Measurements from ENCODE around the gene EDRF1. TPM values are rescaled to one million over a fixed set of nuclear protein-coding genes. Genes with fewer than 3 reads are reported as not detected.

Gene EDRF1
- total RNA-seq, 1 donor from 2014 or later = 45.9 TPM

DNA sequence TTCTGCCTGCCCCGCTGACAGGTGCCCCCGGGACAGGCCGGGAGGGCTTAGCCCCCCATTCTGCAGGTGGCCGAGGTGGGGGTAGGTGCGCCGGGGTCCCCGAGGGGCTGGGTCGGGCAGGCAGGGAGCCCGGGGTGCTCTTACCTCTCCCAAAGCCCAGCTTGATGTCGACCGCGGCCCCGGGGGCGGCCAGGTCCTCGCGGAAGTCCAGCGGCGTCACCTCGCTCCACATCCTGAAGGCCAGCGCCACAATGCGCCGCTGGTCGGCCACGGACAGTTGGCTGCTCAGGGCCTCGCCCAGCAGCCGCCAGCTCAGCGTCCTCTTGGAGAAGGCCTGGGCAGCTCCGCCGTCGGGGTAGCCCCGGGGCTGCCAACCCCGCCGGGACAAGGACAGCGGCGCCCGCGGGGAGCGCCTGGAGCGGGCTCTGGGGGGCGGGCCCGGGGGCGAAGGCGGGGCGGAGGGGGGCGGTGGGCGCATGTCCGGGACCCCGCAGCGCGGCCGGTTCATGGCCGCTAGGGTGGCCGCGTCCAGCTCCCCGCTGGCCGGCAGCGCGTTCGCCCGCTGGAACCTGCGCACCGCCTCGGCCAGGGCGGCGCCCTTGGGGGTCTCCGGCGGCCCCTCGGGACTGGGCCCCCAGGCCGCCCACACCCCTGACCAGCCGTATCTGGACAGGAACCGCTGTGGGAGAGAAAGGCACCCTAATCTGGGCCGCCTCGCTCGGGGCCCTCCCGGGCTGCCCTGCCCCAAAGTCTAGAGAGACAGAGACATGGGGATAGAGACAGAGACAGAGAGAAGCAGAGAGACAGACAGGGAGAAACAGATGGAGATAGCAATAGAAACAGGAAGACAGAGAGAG, 54.4 kb downstream of the EDRF1 start:
- peaks cover 6% of the 10 kb centered on the region for H3K36me3 Mint-ChIP-seq
- no peak overlapping the region for H3K27ac Mint-ChIP-seq
- H3K4me3 Mint-ChIP-seq = no peak overlapping the region
- H3K27me3 Mint-ChIP-seq (ENCODE audit: low read depth) = no peaks in the 10 kb centered on the region
- no peak for DNase-seq (ENCODE audit: low spot score in 2 of 2, unreplicated experiment in 2 of 2)
- peaks cover 1% of the 10 kb centered on the region for H3K9me3 Mint-ChIP-seq
- H3K4me1 Mint-ChIP-seq = peaks cover under 1% of the 10 kb centered on the region
- TF ChIP-seq, protein P1, sequence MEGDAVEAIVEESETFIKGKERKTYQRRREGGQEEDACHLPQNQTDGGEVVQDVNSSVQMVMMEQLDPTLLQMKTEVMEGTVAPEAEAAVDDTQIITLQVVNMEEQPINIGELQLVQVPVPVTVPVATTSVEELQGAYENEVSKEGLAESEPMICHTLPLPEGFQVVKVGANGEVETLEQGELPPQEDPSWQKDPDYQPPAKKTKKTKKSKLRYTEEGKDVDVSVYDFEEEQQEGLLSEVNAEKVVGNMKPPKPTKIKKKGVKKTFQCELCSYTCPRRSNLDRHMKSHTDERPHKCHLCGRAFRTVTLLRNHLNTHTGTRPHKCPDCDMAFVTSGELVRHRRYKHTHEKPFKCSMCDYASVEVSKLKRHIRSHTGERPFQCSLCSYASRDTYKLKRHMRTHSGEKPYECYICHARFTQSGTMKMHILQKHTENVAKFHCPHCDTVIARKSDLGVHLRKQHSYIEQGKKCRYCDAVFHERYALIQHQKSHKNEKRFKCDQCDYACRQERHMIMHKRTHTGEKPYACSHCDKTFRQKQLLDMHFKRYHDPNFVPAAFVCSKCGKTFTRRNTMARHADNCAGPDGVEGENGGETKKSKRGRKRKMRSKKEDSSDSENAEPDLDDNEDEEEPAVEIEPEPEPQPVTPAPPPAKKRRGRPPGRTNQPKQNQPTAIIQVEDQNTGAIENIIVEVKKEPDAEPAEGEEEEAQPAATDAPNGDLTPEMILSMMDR (IDR thresholded peaks at IDR 0.05; ENCODE audit: unreplicated experiment) = no peak

DNA sequence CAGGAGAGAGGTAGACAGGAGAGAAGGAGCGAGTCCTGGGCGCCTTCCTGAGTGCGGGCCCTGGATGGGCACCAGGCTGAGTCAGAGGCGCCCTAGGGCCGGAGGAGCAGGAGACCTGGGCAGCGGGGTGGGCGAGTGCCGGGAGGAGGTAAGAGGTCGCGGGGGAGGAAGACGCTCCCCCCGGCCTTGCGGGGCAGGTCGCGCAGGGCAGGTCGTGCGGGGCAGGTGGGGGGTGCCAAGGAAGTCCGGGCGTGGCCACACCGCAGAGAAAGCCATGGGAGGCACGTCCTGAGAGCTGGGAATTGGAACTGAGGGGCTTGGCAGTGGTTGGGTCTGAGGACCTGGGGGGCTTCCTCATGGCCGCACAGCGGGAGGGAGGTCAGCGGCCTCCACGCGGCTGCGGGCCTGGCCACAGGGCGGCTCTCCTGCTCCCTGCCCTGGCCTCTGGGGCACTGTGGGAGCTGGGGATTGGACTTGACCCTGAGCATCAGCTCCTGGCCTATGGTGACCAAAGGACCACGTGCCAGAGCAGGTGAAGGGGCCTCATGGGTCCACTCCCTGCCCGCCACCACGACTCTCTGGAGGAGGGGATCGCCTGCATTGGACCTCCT, 55.2 kb downstream of the EDRF1 start:
- Mint-ChIP-seq H3K36me3 (peaks cover under 1% of the 10 kb centered on the region), H3K27ac (no peak overlapping the region)
- TF ChIP-seq, protein P1 (IDR thresholded peaks at IDR 0.05; ENCODE audit: unreplicated experiment) = no peak

DNA sequence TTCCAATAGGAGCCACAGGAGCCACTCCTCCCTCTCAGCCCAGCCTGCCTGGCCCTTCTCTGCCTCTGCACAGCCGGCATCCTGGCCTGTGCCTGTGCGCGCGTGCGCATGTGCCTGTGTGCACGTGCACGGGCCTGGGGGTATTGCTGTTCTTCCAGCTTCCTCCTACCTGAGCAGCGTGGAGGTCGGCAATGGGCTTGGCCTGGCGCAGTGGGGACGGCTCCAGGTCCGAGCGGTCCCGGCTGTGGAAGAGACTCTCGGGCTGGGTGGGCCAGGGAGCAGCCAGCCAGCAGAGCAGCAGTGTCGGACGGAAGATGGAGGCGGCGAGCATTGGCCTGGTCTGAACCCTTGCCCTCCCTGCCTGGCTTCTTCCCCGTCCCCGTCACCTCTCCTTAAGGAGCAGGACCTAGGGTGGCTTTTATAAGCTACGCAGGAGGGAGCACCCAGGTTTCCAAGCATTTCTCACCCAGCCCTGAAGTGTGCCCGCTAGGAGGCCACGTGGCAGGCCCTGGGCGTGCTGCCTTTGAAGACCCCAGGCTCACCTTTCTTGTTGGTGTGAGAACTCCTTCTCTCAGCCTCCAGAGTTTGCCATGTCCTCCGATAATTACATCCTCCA, 56.1 kb downstream of the EDRF1 start, which contains the start of gene MMP21:
TSS of gene MMP21 (minus strand) at position 331 of the 616 bp plus-strand sequence. CDS start at position 331, 0 bp downstream.
- Mint-ChIP-seq H3K36me3 (no peaks in the 10 kb centered on the region), H3K9me3 (peaks cover 9% of the 10 kb centered on the region), H3K4me3 (no peak within 1 kb of the TSS), H3K4me1 (no peaks in the 10 kb centered on the region), H3K27me3 (ENCODE audit: low read depth) (no peaks in the 10 kb centered on the region), H3K27ac (no peak within 1 kb of the TSS)
- DNase-seq (ENCODE audit: low spot score in 2 of 2, unreplicated experiment in 2 of 2) = no peak
- TF ChIP-seq, protein P1 (IDR thresholded peaks at IDR 0.05; ENCODE audit: unreplicated experiment) = no peak

More for the DNA sequence above, 55.2 kb downstream of the EDRF1 start:
- H3K9me3 Mint-ChIP-seq = peaks cover 6% of the 10 kb centered on the region
- H3K4me3 Mint-ChIP-seq = no peak overlapping the region
- no peaks in the 10 kb centered on the region for H3K27me3 Mint-ChIP-seq (ENCODE audit: low read depth)
- H3K4me1 Mint-ChIP-seq = no peaks in the 10 kb centered on the region
- DNase-seq (ENCODE audit: low spot score in 2 of 2, unreplicated experiment in 2 of 2) = no peak

DNA sequence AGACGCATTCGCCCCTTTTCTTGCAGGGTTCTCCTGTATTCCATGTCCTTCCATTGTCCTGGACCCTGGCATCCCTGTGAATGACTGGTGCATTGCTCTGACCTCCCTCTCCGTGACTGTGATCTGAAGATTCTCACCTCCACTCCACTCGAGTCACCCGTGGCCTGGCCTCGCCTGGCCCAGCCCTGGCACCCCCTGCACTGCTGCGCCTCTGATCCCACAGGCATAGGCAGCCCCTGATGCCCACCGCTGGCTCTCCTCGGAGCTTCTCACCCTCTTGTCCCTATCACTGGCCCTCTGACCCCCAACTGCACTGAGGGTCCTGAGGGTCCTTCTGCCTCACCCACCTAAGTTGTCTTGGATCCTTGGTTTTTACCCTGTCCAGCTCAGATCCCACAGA, 58.3 kb downstream of the EDRF1 start:
- H3K27ac Mint-ChIP-seq = no peak overlapping the region
- no peak for DNase-seq (ENCODE audit: low spot score in 2 of 2, unreplicated experiment in 2 of 2)
- H3K4me3 Mint-ChIP-seq = no peak overlapping the region
- no peaks in the 10 kb centered on the region for H3K36me3 Mint-ChIP-seq
- H3K9me3 Mint-ChIP-seq = peaks cover 9% of the 10 kb centered on the region
- TF ChIP-seq, protein P1 (IDR thresholded peaks at IDR 0.05; ENCODE audit: unreplicated experiment) = no peak
- H3K4me1 Mint-ChIP-seq = no peaks in the 10 kb centered on the region
- no peaks in the 10 kb centered on the region for H3K27me3 Mint-ChIP-seq (ENCODE audit: low read depth)

DNA sequence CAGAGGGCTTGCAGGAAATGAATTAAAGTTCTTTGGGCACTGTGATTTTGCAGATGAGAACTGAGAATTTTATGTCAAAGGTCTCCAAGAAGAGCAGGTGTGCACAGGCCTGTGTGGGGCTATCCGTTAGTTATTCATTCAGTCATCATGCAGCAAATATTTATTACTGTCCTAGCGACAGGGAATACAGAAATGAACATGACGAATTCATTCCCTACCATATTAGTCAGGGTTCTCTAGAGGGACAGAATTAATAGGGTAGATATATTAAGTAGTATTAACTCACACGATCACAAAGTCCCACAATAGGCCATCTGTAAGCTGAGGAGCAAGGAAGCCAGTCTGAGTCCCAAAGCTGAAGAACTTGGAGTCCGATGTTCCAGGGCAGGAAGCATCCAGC, 59.0 kb downstream of the EDRF1 start:
- Mint-ChIP-seq H3K27ac (no peak overlapping the region), H3K4me1 (no peaks in the 10 kb centered on the region), H3K9me3 (peaks cover 9% of the 10 kb centered on the region), H3K4me3 (no peak overlapping the region), H3K36me3 (no peaks in the 10 kb centered on the region), H3K27me3 (ENCODE audit: low read depth) (no peaks in the 10 kb centered on the region)
- DNase-seq (ENCODE audit: low spot score in 2 of 2, unreplicated experiment in 2 of 2) = no peak
- TF ChIP-seq, protein P1 (IDR thresholded peaks at IDR 0.05; ENCODE audit: unreplicated experiment) = no peak

All from mesothelial cell of epicardium (in vitro differentiated cells).